ENCODE data around the gene LAMA4.

GRCh38 chr6:112181130-112181529 is 73.2 kb downstream of the LAMA4 start:
- TF ChIP-seq POLR2A (IDR thresholded peaks at IDR 0.05; ENCODE audit: low read depth): no peak
- TF ChIP-seq, protein P1, sequence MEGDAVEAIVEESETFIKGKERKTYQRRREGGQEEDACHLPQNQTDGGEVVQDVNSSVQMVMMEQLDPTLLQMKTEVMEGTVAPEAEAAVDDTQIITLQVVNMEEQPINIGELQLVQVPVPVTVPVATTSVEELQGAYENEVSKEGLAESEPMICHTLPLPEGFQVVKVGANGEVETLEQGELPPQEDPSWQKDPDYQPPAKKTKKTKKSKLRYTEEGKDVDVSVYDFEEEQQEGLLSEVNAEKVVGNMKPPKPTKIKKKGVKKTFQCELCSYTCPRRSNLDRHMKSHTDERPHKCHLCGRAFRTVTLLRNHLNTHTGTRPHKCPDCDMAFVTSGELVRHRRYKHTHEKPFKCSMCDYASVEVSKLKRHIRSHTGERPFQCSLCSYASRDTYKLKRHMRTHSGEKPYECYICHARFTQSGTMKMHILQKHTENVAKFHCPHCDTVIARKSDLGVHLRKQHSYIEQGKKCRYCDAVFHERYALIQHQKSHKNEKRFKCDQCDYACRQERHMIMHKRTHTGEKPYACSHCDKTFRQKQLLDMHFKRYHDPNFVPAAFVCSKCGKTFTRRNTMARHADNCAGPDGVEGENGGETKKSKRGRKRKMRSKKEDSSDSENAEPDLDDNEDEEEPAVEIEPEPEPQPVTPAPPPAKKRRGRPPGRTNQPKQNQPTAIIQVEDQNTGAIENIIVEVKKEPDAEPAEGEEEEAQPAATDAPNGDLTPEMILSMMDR (IDR thresholded peaks at IDR 0.05): no peak
